Effector memory CD4-positive, alpha-beta T cell (primary cell): Measurements from ENCODE around the gene ZNF436.
"Not testable (repeated sequence)": the region's sequence is repeated elsewhere in the genome, so short reads cannot be mapped to it uniquely, and the experiment has no call there.

Experiments
- DNase-seq, 3 donors: peaks; one replicate each; pipeline ENCODE4 v3.0.0-alpha.2; 2020
- H3K27ac ChIP-seq: 2 replicates; pipeline ENCODE4 v1.7.0; 2013; ENCODE audit warnings: mild to moderate bottlenecking, low read length, moderate library complexity; ENCODE audit not compliant: insufficient read depth, poor library complexity, severe bottlenecking
- H3K27me3 ChIP-seq: replicated peaks from 2 replicates; pipeline ENCODE4 v1.7.0; 2013; ENCODE audit warnings: mild to moderate bottlenecking, low read length; ENCODE audit not compliant: insufficient read depth, control insufficient read depth, poor library complexity, severe bottlenecking
- H3K36me3 ChIP-seq: 2 replicates; pipeline ENCODE4 v1.7.0; 2013; ENCODE audit warnings: mild to moderate bottlenecking, low read length, moderate library complexity; ENCODE audit not compliant: control insufficient read depth, insufficient read depth
- H3K4me1 ChIP-seq: 2 replicates; pipeline ENCODE4 v1.7.0; 2013; ENCODE audit warnings: low read length, mild to moderate bottlenecking; ENCODE audit not compliant: control insufficient read depth, insufficient read depth, poor library complexity, severe bottlenecking
- H3K4me3 ChIP-seq: 2 replicates; pipeline ENCODE4 v1.7.0; 2013; ENCODE audit warnings: low read length, low read depth, mild to moderate bottlenecking; ENCODE audit not compliant: insufficient read depth, poor library complexity, severe bottlenecking
- H3K9me3 ChIP-seq: 2 replicates; pipeline ENCODE4 v1.7.0; 2013; ENCODE audit warnings: mild to moderate bottlenecking, low read length, moderate library complexity; ENCODE audit not compliant: control insufficient read depth

The ZNF436 gene

DNA sequence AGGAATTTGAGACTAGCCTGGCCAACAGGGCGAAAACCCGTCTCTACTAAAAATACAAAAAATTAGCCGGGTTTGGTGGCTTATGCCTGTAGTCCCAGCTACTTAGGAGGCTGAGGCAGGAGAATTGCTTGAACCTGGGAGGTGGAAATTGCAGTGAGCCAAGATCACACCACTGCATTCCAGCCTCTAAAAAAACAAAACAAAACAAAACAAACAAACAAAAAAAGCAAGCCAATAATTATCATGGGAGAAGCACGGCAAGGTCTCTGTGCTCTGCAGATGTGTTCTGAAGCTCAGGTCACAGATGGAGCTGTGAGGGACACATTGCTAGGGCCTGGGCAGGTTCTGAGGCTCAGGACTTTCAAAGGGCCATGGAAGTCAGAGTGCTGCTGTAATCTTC, 10.6 kb upstream of the ZNF436 start:
- not testable (repeated sequence) for H3K27ac ChIP-seq, H3K9me3 ChIP-seq, H3K27me3 ChIP-seq, H3K36me3 ChIP-seq, H3K4me1 ChIP-seq, DNase-seq, H3K4me3 ChIP-seq

- no peaks in the 10 kb centered on the region for H3K36me3 ChIP-seq
- DNase-seq: no peak
- no peak overlapping the region for H3K27ac ChIP-seq
- no peak overlapping the region for H3K4me3 ChIP-seq
- H3K4me1 ChIP-seq: no peaks in the 10 kb centered on the region
- no peaks in the 10 kb centered on the region for H3K27me3 ChIP-seq
- no peaks in the 10 kb centered on the region for H3K9me3 ChIP-seq
Observed at GRCh38 chr1:23376890-23377811, 7.5 kb upstream of the ZNF436 start.

DNA sequence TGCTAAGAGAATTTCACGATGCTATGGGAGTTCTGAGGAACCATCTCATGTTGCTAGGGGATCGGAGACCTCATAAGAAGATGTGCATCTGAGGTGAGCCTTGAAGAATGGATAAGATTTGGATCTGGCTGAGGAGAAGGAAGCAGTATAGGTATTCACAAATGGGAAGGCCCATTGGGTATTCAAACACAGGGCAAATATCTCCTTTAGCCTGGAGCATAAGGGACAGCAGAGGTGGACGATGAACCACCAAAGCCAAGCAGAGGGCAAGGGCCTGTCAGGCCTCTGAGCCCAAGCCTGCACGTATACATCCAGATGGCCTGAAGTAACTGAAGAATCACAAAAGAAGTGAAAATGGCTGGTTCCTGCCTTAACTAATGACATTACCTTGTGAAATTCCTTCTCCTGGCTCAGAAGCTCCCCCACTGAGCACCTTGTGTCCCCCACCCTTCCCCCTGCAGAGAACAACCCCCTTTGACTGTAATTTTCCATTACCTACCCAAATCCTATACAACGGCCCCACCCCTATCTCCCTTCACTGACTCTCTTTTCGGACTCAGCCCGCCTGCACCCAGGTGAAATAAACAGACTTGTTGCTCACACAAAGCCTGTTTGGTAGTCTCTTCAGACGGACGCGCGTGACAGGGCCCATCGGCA, 4.6 kb upstream of the ZNF436 start:
- not testable (repeated sequence) for H3K4me3 ChIP-seq, H3K4me1 ChIP-seq, DNase-seq, H3K36me3 ChIP-seq, H3K9me3 ChIP-seq, H3K27me3 ChIP-seq, H3K27ac ChIP-seq

DNA sequence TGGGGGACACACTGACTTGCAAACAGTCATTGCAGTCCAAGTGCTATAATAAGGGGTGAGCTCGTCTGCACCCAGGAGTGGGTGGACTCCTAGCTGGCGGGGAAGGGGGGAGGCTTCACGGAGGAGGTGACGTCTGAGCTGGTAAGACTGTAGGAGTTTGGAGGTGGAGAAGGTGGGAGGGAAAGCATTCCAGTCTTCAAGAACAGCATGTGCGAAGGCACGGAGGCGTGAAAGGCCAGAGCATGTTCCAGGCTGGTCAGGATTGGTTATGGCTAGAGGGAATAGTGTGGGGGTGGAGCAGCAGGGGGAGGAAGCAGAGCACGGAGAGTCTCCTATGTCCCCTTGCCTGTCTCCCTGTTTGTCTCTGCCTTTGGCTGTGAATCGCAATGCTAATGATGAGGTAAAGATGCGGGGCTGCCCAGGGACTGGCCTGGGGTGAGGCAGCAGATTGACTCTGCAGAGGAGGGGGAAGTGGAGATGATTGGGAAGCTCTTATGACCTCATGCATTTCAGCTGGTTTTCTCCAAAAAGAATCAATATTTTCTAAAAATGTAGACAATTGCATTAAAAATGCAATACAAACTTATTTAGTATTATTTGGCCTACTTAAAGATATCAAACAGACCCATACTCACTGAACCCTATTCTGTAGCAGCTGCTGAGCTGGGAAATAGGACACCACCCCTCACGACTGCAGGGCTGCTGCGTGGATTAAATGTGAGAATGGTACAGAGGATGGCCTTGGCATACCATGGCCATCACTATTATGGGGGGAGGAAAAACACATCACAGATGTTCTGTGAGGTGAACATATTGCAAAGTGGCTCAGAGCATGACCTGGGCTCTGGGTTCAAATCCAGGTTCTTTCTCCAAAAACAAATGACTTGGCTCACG, 2.6 kb upstream of the ZNF436 start:
- Histone ChIP-seq H3K36me3 (no peaks in the 10 kb centered on the region), H3K27ac (no peak overlapping the region), H3K27me3 (no peaks in the 10 kb centered on the region), H3K4me1 (peaks cover 9% of the 10 kb centered on the region), H3K4me3 (no peak overlapping the region), H3K9me3 (no peaks in the 10 kb centered on the region)
- no peak for DNase-seq

DNA sequence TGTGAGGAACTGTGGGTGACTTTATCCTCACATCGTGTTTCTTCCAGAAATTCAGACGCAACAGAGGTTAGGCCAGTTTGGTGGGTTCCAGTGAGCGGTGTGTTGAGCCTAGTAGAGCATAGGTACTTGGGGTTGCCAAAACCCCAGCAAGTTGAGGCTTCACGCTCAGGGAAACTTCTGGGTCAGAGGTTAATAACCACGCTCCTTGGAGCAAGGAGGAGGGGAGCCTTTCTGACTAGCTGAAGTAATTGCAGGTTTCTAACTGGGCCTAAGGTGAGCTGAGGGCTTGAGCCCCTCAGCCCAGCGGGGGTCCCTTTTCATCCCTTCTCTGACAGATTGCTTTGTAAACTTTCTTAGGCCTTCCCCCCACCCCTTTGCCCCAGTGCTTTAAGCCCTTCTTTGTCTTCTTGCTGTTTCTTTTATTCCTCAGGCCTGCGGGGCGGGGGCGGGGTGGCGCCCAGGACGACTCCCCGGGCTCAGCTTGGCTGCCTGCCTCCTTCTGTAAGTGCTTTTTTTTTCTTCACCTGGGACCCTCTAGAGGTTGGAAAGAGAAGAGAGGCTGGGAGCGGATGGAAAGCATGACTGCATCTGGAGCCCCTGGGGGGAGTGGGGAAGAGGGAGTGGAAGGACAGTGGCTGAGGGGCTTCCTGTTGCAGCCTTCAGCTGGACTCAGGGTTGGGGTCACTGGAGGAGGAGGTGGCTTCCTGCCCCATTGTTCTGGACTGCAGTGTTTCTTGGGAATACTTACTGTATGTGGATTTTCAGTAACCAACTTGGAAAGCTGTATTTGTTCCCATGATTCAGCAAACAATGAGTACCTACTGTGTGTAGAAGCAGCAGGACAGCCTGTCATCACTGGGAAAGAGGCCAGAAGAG, 1.3 kb upstream of the ZNF436 start:
- peaks cover 10% of the 10 kb centered on the region for H3K4me1 ChIP-seq
- H3K36me3 ChIP-seq: no peaks in the 10 kb centered on the region
- H3K27ac ChIP-seq: no peak overlapping the region
- no peak overlapping the region for H3K4me3 ChIP-seq
- H3K27me3 ChIP-seq: no peaks in the 10 kb centered on the region
- no peaks in the 10 kb centered on the region for H3K9me3 ChIP-seq
- DNase-seq: no peak

DNA sequence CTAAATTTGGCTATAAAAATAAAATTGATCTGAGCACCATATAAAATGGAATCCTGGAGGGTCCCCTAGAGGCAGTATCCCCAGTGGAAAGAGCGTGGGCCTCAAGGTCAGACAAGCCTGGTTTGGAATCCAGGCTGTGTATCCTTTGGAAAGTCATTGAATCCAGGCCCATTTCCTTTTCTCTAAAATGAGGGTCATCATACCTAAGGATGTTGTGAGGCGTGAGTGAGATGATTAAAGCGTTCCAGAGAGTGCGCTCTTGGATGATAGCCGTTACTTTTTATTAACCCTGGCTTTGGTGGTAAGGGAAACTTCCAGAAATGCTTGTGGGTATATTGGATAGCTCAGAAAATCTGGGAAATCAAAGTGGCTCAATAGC, 683 bp upstream of the ZNF436 start:
- DNase-seq: no peak
- peaks cover 10% of the 10 kb centered on the region for H3K4me1 ChIP-seq
- H3K36me3 ChIP-seq: no peaks in the 10 kb centered on the region
- H3K9me3 ChIP-seq: no peaks in the 10 kb centered on the region
- no peak overlapping the region for H3K27ac ChIP-seq
- no peak overlapping the region for H3K4me3 ChIP-seq
- no peaks in the 10 kb centered on the region for H3K27me3 ChIP-seq

GRCh38 chr1:23368562-23369334, 888 bp downstream of the ZNF436 start:
- H3K4me1 ChIP-seq: peaks cover 10% of the 10 kb centered on the region
- H3K27me3 ChIP-seq: no peaks in the 10 kb centered on the region
- H3K4me3 ChIP-seq: peak overlapping the region; percentile 99
- H3K36me3 ChIP-seq: peaks cover under 1% of the 10 kb centered on the region
- H3K27ac ChIP-seq: peak overlapping the region; percentile 89
- no peaks in the 10 kb centered on the region for H3K9me3 ChIP-seq
- DNase-seq: peak; percentile 67 to 80 (median 75)

GRCh38 chr1:23367791-23368561, 1.7 kb downstream of the ZNF436 start:
- H3K4me1 ChIP-seq: peaks cover 10% of the 10 kb centered on the region
- peak overlapping the region; percentile 89 for H3K27ac ChIP-seq
- H3K4me3 ChIP-seq: peak overlapping the region; percentile 99
- peaks cover 8% of the 10 kb centered on the region for H3K36me3 ChIP-seq
- DNase-seq: peak; percentile 93 to 98 (median 97)
- H3K9me3 ChIP-seq: peaks cover 6% of the 10 kb centered on the region
- H3K27me3 ChIP-seq: no peaks in the 10 kb centered on the region
